ENCODE data around the gene SYT3. TPM values are rescaled to one million over a fixed set of nuclear protein-coding genes. Genes with fewer than 3 reads are reported as not detected.

Gene SYT3
- polyA plus RNA-seq, 1 donor from 2014 or later = 14.8 TPM

GRCh38 chr19:50662651-50663481, 23.2 kb upstream of the SYT3 start:
- Histone ChIP-seq H2AFZ (ENCODE audit: low read depth, low read length) (no peak overlapping the region), H3K27me3 (ENCODE audit: insufficient read depth, low read depth, low read length) (peaks cover 7% of the 10 kb centered on the region), H3K9me2 (ENCODE audit: insufficient read depth, low read length) (no peaks in the 10 kb centered on the region), H4K20me1 (ENCODE audit: insufficient read depth) (no peaks in the 10 kb centered on the region), H3F3A (ENCODE audit: insufficient read depth, low read length, poor library complexity, severe bottlenecking) (no peaks in the 10 kb centered on the region), H3K9me3 (ENCODE audit: low read length) (no peaks in the 10 kb centered on the region), H3K36me3 (ENCODE audit: insufficient read depth, low read length) (no peaks in the 10 kb centered on the region), H3K4me2 (ENCODE audit: low read length) (no peak overlapping the region), H3K4me3 (ENCODE audit: low read length) (no peak overlapping the region), H3K79me2 (replicated peaks; ENCODE audit: insufficient read depth, low read length) (no peaks in the 10 kb centered on the region), H3K27ac (ENCODE audit: low read length) (no peak overlapping the region), H3K9ac (ENCODE audit: low read length) (no peak overlapping the region)
- no peak for TF ChIP-seq POLR2AphosphoS5 (IDR thresholded peaks at IDR 0.05)
- TF ChIP-seq SMC3 (conservative IDR thresholded peaks at IDR 0.05; ENCODE audit: poor library complexity) = no peak
- no peak for TF ChIP-seq CTCF (IDR thresholded peaks at IDR 0.05; ENCODE audit: poor library complexity, severe bottlenecking)
- no peak for TF ChIP-seq REST (IDR thresholded peaks at IDR 0.05; ENCODE audit: borderline replicate concordance)
- no peak for TF ChIP-seq MXI1 (conservative IDR thresholded peaks at IDR 0.05; ENCODE audit: poor library complexity, severe bottlenecking)
- TF ChIP-seq EP300 (conservative IDR thresholded peaks at IDR 0.05; ENCODE audit: poor library complexity, severe bottlenecking) = no peak
- TF ChIP-seq EZH2 (IDR thresholded peaks at IDR 0.05; ENCODE audit: borderline replicate concordance, insufficient read depth, low read length, poor library complexity, severe bottlenecking) = no peak
- TF ChIP-seq TAF1 (IDR thresholded peaks at IDR 0.05; ENCODE audit: low read depth) = no peak
- no peak for TF ChIP-seq RAD21 (conservative IDR thresholded peaks at IDR 0.05)

- no peaks in the 10 kb centered on the region for H3K9me3 ChIP-seq (ENCODE audit: low read length)
- H3K4me3 ChIP-seq (ENCODE audit: low read length) = no peak overlapping the region
- no peak overlapping the region for H3K4me2 ChIP-seq (ENCODE audit: low read length)
- H3F3A ChIP-seq (ENCODE audit: insufficient read depth, low read length, poor library complexity, severe bottlenecking) = peaks cover 4% of the 10 kb centered on the region
- H3K9me2 ChIP-seq (ENCODE audit: insufficient read depth, low read length) = no peaks in the 10 kb centered on the region
- no peaks in the 10 kb centered on the region for H3K27me3 ChIP-seq (ENCODE audit: insufficient read depth, low read depth, low read length)
- no peak overlapping the region for H3K27ac ChIP-seq (ENCODE audit: low read length)
- H3K36me3 ChIP-seq (ENCODE audit: insufficient read depth, low read length) = no peaks in the 10 kb centered on the region
- TF ChIP-seq SMC3 (conservative IDR thresholded peaks at IDR 0.05; ENCODE audit: poor library complexity) (no peak), POLR2AphosphoS5 (IDR thresholded peaks at IDR 0.05) (no peak), MXI1 (conservative IDR thresholded peaks at IDR 0.05; ENCODE audit: poor library complexity, severe bottlenecking) (no peak), RAD21 (conservative IDR thresholded peaks at IDR 0.05) (no peak)
- no peaks in the 10 kb centered on the region for H3K79me2 ChIP-seq (replicated peaks; ENCODE audit: insufficient read depth, low read length)
- no peak overlapping the region for H3K9ac ChIP-seq (ENCODE audit: low read length)
- no peaks in the 10 kb centered on the region for H4K20me1 ChIP-seq (ENCODE audit: insufficient read depth)
- H2AFZ ChIP-seq (ENCODE audit: low read depth, low read length) = no peak overlapping the region
Measured at GRCh38 chr19:50661766-50662650, 22.3 kb upstream of the SYT3 start.
